ENCODE data around the gene NDUFB2. TPM values are rescaled to one million over a fixed set of nuclear protein-coding genes. Genes with fewer than 3 reads are reported as not detected.
"Not testable (repeated sequence)": the region's sequence is repeated elsewhere in the genome, so short reads cannot be mapped to it uniquely, and the experiment has no call there.

Gene NDUFB2
- polyA plus RNA-seq, 1 donor from 2014 or later, result 745 TPM

DNA sequence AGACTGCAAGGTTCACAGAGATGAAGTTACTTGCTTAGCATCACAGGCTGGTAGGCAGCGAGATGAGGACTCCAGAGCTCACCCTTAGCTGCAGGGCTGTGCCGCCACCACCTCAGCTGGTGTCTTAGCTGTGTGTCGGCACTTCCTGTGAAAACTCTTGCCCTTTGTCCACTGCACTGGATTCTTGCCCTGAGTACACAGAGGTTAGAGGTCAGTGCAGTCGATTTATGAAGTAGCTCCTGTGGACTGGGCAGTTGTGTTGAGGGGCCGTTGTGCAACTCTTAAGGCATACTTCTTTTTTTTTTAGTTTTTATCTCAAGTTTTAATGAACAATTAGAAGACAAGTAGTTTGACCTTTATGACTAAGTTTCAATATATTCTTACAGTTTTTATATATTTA, 10.6 kb downstream of the NDUFB2 start:
- Histone ChIP-seq H3K27ac (ENCODE audit: low read length) (no peak overlapping the region), H3K79me2 (replicated peaks; ENCODE audit: insufficient read depth, low read length) (no peaks in the 10 kb centered on the region), H3K36me3 (ENCODE audit: insufficient read depth, low read length) (no peaks in the 10 kb centered on the region), H4K20me1 (ENCODE audit: insufficient read depth) (no peaks in the 10 kb centered on the region), H2AFZ (ENCODE audit: low read depth, low read length) (no peak overlapping the region), H3K4me3 (ENCODE audit: low read length) (no peak overlapping the region), H3K9ac (ENCODE audit: low read length) (no peak overlapping the region), H3F3A (ENCODE audit: insufficient read depth, low read length, poor library complexity, severe bottlenecking) (no peaks in the 10 kb centered on the region), H3K4me2 (ENCODE audit: low read length) (no peak overlapping the region), H3K9me3 (ENCODE audit: low read length) (no peaks in the 10 kb centered on the region), H3K9me2 (ENCODE audit: insufficient read depth, low read length) (no peaks in the 10 kb centered on the region), H3K27me3 (ENCODE audit: insufficient read depth, low read depth, low read length) (no peaks in the 10 kb centered on the region)
- TF ChIP-seq, protein P1, sequence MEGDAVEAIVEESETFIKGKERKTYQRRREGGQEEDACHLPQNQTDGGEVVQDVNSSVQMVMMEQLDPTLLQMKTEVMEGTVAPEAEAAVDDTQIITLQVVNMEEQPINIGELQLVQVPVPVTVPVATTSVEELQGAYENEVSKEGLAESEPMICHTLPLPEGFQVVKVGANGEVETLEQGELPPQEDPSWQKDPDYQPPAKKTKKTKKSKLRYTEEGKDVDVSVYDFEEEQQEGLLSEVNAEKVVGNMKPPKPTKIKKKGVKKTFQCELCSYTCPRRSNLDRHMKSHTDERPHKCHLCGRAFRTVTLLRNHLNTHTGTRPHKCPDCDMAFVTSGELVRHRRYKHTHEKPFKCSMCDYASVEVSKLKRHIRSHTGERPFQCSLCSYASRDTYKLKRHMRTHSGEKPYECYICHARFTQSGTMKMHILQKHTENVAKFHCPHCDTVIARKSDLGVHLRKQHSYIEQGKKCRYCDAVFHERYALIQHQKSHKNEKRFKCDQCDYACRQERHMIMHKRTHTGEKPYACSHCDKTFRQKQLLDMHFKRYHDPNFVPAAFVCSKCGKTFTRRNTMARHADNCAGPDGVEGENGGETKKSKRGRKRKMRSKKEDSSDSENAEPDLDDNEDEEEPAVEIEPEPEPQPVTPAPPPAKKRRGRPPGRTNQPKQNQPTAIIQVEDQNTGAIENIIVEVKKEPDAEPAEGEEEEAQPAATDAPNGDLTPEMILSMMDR (IDR thresholded peaks at IDR 0.05; ENCODE audit: poor library complexity, severe bottlenecking), result no peak
- TF ChIP-seq RAD21 (conservative IDR thresholded peaks at IDR 0.05), result no peak
- no peak for TF ChIP-seq MXI1 (conservative IDR thresholded peaks at IDR 0.05; ENCODE audit: poor library complexity, severe bottlenecking)
- no peak for TF ChIP-seq EZH2 (IDR thresholded peaks at IDR 0.05; ENCODE audit: borderline replicate concordance, insufficient read depth, low read length, poor library complexity, severe bottlenecking)
- no peak for TF ChIP-seq POLR2AphosphoS5 (IDR thresholded peaks at IDR 0.05)
- TF ChIP-seq, protein P2, sequence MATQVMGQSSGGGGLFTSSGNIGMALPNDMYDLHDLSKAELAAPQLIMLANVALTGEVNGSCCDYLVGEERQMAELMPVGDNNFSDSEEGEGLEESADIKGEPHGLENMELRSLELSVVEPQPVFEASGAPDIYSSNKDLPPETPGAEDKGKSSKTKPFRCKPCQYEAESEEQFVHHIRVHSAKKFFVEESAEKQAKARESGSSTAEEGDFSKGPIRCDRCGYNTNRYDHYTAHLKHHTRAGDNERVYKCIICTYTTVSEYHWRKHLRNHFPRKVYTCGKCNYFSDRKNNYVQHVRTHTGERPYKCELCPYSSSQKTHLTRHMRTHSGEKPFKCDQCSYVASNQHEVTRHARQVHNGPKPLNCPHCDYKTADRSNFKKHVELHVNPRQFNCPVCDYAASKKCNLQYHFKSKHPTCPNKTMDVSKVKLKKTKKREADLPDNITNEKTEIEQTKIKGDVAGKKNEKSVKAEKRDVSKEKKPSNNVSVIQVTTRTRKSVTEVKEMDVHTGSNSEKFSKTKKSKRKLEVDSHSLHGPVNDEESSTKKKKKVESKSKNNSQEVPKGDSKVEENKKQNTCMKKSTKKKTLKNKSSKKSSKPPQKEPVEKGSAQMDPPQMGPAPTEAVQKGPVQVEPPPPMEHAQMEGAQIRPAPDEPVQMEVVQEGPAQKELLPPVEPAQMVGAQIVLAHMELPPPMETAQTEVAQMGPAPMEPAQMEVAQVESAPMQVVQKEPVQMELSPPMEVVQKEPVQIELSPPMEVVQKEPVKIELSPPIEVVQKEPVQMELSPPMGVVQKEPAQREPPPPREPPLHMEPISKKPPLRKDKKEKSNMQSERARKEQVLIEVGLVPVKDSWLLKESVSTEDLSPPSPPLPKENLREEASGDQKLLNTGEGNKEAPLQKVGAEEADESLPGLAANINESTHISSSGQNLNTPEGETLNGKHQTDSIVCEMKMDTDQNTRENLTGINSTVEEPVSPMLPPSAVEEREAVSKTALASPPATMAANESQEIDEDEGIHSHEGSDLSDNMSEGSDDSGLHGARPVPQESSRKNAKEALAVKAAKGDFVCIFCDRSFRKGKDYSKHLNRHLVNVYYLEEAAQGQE (IDR thresholded peaks at IDR 0.05; ENCODE audit: borderline replicate concordance), result no peak
- TF ChIP-seq TAF1 (IDR thresholded peaks at IDR 0.05; ENCODE audit: low read depth), result no peak
- TF ChIP-seq EP300 (conservative IDR thresholded peaks at IDR 0.05; ENCODE audit: poor library complexity, severe bottlenecking), result no peak

DNA sequence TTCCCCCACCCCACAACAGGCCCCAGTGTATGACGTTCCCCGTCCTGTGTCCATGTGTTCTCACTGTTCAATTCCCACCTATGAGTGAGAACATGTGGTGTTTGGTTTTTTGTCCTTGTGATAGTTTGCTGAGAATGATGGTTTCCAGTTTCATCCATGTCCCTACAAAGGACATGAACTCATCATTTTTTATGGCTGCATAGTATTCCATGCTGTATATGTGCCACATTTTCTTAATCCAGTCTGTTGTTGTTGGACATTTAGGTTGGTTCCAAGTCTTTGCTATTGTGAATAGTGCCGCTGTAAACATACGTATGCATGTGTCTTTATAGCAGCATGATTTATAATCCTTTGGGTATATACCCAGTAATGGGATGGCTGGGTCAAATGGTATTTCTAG, 12.3 kb downstream of the NDUFB2 start:
- H3K4me2 ChIP-seq (ENCODE audit: low read length); H3K9me2 ChIP-seq (ENCODE audit: insufficient read depth, low read length); H2AFZ ChIP-seq (ENCODE audit: low read depth, low read length); H3K27me3 ChIP-seq (ENCODE audit: insufficient read depth, low read depth, low read length); H3K79me2 ChIP-seq (replicated peaks; ENCODE audit: insufficient read depth, low read length); H3F3A ChIP-seq (ENCODE audit: insufficient read depth, low read length, poor library complexity, severe bottlenecking); H3K36me3 ChIP-seq (ENCODE audit: insufficient read depth, low read length); H3K9me3 ChIP-seq (ENCODE audit: low read length); H3K9ac ChIP-seq (ENCODE audit: low read length); H3K27ac ChIP-seq (ENCODE audit: low read length); H4K20me1 ChIP-seq (ENCODE audit: insufficient read depth); H3K4me3 ChIP-seq (ENCODE audit: low read length): not testable (repeated sequence)

DNA sequence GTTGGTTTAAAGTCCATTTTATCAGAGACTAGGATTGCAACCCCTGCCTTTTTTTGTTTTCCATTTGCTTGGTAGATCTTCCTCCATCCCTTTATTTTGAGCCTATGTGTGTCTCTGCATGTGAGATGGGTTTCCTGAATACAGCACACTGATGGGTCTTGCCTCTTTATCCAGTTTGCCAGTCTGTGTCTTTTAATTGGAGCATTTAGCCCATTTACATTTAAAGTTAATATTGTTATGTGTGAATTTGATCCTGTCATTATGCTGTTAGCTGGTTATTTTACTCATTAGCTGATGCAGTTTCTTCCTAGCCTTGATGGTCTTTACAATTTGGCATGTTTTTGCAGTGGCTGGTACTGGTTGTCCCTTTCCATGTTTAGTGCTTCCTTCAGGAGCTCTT, 15.9 kb downstream of the NDUFB2 start:
- H3K27me3 ChIP-seq (ENCODE audit: insufficient read depth, low read depth, low read length); H3K9me2 ChIP-seq (ENCODE audit: insufficient read depth, low read length); H3K79me2 ChIP-seq (replicated peaks; ENCODE audit: insufficient read depth, low read length); H3K4me3 ChIP-seq (ENCODE audit: low read length); H3K27ac ChIP-seq (ENCODE audit: low read length); H3K4me2 ChIP-seq (ENCODE audit: low read length); H2AFZ ChIP-seq (ENCODE audit: low read depth, low read length); H3F3A ChIP-seq (ENCODE audit: insufficient read depth, low read length, poor library complexity, severe bottlenecking); H4K20me1 ChIP-seq (ENCODE audit: insufficient read depth); H3K9ac ChIP-seq (ENCODE audit: low read length); H3K9me3 ChIP-seq (ENCODE audit: low read length); H3K36me3 ChIP-seq (ENCODE audit: insufficient read depth, low read length): not testable (repeated sequence)

Data from neural cell (in vitro differentiated cells).